Measurements from ENCODE around the gene PCED1B.

- TF ChIP-seq CTCF (conservative IDR thresholded peaks at IDR 0.05 in 1 of 2, IDR thresholded peaks at IDR 0.05 in 1 of 2; ENCODE audit: extremely low read depth in 1 of 2, insufficient read depth in 1 of 2, low read depth in 1 of 2, low read length in 2 of 2) (no peak), EZH2 (IDR thresholded peaks at IDR 0.05; ENCODE audit: borderline replicate concordance, low read length) (no peak)
These were observed 51.6 kb downstream of the PCED1B start for GRCh38 chr12:47131011-47131410.

All from mammary epithelial cell (primary cell).